GM08714 (cell line): Measurements from ENCODE around the gene FGF5.
"Not testable (repeated sequence)": the region's sequence is repeated elsewhere in the genome, so short reads cannot be mapped to it uniquely, and the experiment has no call there.

Experiments
- H3K4me3 ChIP-seq: fragments of 200-500 bp; sonication (Bioruptor generic); 2 replicates; pipeline ENCODE4 v1.5.1; 2014; ENCODE audit warnings: mild to moderate bottlenecking, low read length, inconsistent platforms
- ZNF274 ChIP-seq: IDR thresholded peaks from 2 replicates; pipeline ENCODE4 v1.6.1; 2012; ENCODE audit warnings: mild to moderate bottlenecking, low read depth, low read length

Gene FGF5

DNA sequence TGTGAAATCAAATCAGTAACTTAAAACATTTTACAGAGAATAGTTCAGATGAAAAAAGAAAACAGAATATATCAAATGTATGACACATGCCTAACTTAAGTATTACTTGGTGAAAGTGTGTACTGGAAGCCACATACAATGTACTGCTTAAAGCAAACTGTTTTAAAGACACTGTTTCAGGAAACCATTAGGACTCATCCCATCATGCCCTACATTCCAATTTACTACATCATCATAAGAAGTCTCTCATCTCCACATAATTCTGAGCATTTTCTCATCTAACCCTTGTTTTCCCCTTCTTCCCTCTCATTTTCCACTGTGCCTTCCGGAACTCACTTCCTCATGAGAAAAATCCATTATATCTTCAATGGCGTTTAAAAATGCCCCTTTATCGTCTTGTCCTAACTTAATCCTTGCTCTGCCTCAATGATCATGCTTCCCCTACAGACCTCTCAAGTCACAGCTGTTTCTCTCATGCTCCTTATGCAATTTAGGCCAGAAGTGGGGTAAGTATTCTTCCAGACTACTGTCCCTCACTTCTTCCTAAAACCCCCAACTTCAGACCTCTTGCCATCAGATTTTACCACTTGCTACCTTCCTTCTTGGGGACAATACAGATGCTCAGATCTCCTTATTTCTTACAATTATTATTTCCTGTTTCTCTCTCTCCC, 26.8 kb upstream of the FGF5 start:
- TF ChIP-seq ZNF274: no peak
- H3K4me3 ChIP-seq: no peak overlapping the region

DNA sequence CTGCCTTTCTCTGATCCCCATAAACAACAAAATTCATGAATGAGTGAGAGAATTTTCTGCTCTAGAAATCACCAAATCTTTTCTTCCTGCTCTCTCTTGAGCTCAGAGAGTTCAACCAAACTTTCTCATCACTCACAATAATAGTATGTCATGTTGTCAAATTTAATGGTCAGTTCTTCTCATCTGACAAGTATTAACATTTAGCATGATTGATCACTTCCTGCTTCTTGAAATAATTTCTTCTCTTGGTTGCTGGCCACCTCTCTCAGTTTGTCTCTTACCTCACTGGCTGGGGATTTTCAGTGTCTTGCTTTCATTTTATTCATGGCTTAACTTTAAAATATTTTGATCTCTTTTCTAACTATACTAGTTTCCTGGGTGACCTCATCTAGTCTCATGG, 25.5 kb upstream of the FGF5 start:
- H3K4me3 ChIP-seq: no peak overlapping the region
- TF ChIP-seq ZNF274: no peak

DNA sequence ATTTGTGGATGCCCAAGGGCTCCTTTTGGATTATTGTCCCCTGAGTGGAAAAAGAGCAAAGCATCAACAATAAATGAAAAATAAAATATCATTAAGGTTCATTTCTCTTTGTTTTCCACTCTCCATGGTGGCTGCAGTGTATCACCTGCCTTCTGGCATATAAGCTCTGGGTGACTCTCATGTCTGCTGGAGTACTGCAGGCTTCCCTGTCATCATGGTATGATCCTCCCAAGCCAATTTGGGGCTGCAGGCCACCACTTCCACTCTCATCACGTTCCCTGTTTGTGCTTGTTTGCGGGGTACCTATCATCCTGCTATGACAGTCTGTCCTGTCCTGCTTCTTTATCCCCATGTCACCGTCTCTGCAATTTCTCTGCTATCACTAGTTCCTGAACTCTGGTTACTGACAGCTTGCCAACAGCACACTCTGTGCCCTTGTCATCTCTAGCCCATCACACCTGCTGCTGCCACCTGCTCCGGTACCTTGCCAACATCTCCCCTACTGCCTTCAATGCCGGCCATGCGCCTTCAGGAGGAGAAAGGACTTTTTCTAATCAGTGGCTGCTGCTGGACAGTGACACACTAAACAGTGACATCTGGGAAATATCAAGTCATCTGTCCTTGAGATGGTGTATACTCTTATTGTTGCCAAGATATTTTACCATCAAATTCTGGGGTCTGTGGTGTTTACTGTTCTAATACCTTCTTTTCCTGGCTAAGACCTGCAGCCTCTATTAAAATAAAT, 23.0 kb upstream of the FGF5 start:
- no peak overlapping the region for H3K4me3 ChIP-seq
- no peak for TF ChIP-seq ZNF274

DNA sequence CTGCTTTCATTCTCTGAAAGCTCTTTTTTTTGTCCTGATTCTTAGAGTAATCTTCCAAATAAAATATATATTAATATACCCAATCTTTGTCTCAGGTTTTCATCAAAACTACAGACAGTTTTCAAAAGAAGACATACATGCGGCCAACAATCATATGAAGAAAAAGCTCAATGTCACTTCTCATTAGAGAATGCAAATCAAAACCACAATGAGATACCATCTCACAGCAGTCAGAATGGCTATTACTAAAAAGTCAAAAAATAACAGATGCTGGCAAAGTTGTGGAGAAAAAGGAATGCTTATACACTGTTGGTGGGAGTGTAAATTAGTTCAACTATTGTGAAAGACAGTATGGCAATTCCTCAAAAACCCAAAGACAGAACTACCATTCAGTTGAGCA, 19.0 kb upstream of the FGF5 start:
- not testable (repeated sequence) for H3K4me3 ChIP-seq

DNA sequence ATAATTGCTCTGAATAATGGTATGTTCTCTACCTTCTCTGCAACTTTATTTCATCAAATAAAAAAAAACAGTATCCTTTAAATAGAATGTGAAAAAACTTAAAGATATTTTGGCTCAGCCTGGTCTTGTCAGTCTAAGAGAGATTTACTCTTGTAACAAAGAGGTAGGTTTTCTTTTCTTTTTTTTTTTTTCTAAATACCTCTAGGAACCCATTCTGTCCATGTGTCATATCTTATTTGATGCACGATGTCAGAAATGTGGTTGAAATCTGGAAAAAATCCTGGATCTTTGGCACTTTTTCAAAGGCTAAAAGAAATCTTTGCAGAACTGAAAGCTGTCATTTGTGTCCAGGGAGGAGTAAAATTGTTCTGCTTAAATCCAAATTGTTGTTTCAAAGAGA, 17.3 kb upstream of the FGF5 start:
- no peak for TF ChIP-seq ZNF274
- H3K4me3 ChIP-seq: no peak overlapping the region

DNA sequence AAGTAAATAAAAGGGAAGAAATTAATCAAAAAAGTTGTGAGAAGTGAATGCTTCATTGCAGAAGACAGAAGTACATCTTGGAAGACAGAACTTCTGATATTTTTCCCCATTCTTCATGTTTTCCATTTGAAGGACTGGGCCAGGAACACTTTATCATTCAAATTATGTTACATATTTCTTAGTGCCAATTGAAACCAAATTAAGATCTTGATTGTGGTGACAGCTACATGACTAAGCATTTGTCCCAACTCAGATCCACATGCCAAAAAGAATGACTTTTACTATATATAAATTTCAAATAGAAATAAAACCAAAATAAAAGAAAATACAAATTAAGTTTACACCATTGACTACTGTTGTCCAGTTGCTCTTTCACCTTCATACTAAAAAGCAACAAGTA, 14.0 kb upstream of the FGF5 start:
- TF ChIP-seq ZNF274: no peak

DNA sequence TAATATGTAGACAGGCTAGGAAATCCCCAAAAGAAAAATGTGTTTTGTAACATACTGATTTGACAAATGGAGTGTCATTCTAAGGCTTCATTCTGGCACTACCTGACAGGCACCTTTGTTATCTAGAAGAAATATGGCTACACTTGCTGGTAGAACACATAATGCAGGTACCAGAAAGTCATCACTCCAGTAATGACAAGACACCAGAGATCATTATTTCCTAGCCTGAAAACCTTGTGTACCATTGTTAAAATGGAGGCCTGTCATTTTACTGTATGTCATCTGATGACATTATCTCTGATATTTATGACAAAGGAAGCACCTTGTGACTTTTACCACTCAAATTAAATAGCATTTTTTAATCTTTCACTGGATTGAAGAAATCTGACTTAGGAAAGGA, 13.5 kb upstream of the FGF5 start:
- H3K4me3 ChIP-seq: no peak overlapping the region
- TF ChIP-seq ZNF274: no peak

More for the DNA sequence above, 14.0 kb upstream of the FGF5 start:
- no peak overlapping the region for H3K4me3 ChIP-seq

DNA sequence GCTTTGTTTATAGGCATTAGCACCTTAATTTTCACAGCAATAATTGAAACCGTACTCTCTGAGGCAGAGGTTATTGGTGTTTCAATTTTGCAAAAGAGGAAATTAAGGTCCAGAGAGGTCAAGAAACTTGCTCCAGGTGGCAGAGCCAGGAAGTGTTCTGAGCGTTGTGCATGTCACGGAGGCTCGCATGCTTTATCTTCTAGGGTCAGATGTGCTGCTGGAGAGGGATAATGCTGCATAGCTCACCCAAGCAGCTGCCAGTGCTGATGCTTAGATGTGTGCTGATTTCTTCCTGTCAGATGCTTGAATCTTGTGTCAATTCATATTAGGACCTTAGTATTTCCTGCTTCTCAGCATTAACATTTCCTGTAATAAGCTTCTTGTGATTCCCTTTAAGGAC, 13.0 kb upstream of the FGF5 start:
- TF ChIP-seq ZNF274: no peak
- H3K4me3 ChIP-seq: no peak overlapping the region

DNA sequence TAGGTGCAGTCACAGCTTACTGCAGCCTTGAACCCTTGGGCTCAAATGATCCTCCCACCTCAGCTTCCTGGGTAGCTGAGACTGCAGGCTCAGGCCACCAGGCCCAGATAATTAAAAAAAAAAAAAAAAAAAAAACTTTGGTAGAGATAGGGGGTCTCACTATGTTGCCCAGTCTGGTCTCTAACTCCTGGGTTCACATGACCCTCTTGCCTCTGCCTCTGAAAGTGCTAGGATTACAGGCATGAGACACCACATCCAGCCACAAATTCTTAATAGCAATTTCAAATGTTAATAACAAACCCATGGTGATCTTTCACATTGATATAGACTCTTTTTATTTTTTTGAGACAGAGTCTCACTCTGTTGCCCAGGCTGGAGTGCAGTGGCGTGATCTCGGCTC, 12.3 kb upstream of the FGF5 start:
- TF ChIP-seq ZNF274: no peak

DNA sequence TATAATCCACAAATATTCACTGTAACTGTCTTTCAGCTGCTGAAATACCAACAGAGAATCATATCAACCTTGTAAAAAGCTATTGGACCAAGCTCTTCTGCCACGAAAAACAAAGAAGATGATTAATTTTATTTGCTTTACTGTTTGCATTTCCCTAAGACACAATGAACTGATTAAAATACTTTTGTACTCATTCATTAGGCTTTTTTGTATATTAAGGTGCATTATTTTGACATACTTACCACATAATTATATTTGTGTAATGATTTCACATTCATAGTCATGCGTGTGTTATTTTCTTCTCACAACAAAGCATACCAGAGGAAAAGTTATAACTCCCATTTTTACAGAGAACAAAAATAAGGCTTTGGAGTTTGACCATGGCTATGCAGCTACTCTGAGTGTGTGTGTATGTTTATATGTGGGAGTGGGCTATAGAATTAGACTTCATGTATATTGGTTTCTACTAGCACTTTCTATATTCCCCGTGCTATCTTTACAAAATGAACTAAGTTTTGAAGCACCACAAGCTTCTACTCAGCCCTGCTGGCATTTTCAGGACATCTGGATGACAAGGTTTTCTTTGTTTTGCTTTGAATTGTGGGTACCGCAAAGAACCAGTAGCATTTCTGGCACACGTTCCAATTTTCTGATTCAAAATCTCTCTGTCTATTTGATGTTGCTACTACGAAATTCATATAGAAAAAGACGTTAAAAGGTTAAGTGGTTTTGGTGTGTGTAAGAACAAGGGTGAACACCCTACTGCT, 11.0 kb upstream of the FGF5 start:
- no peak overlapping the region for H3K4me3 ChIP-seq
- no peak for TF ChIP-seq ZNF274

More for the DNA sequence above, 12.3 kb upstream of the FGF5 start:
- H3K4me3 ChIP-seq: no peak overlapping the region

DNA sequence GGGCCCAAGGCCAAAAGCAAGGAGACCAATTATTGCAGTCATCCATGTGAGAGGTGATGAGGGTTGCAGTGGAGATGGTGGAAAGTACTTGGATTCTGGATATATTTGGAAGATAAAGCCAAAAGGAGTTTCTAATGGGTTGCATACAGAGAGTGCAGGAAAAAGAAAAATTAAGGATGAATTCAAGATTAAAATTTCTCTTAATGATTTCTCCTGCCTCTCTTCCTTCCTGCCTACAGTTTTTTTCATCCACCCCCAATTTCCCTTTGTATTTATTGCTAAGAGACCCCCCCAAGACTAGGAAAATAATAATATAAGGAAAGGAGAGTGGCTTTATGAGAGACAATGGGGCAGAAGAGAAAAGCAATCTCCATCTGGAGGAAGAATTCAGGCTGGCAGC, 8.6 kb upstream of the FGF5 start:
- H3K4me3 ChIP-seq: no peak overlapping the region
- no peak for TF ChIP-seq ZNF274

DNA sequence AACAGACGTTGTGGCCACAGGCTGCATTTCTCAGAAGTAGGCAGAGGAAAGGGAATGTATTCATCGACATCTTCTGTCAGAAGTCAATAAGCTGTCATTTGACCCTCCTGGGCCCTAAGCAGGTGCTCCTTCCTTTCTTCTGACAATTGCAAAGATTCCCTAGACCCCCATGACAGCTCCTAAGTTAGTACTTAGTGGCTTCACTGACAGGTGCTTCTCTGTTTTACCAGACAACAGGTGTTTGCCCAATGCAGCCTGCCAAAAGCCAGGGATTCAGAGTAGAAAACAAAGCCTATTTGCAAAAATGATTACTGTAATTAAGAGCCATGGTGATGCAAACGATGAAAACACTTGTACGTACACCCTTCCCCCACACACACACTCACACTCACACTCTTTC, 7.5 kb upstream of the FGF5 start:
- H3K4me3 ChIP-seq: no peak overlapping the region
- TF ChIP-seq ZNF274: no peak

DNA sequence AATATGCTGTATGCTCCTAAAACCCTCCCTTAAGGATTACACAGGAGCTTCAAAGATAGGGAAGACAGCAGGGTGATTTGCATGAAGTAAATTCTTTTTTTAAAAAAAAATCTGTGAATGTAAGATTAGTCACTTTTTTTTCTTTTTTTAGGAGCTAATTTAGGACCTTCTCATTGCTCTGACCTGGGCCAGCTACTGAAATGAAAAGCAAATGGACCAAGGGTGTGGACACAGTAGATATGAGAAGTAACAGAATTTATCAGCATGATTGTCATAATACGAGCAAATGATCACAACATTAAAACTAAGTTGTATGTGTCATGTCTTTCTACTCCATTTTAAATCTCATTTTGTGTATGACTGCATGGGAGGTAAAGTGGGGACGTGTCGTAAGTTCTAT, 6.6 kb upstream of the FGF5 start:
- no peak overlapping the region for H3K4me3 ChIP-seq
- no peak for TF ChIP-seq ZNF274

DNA sequence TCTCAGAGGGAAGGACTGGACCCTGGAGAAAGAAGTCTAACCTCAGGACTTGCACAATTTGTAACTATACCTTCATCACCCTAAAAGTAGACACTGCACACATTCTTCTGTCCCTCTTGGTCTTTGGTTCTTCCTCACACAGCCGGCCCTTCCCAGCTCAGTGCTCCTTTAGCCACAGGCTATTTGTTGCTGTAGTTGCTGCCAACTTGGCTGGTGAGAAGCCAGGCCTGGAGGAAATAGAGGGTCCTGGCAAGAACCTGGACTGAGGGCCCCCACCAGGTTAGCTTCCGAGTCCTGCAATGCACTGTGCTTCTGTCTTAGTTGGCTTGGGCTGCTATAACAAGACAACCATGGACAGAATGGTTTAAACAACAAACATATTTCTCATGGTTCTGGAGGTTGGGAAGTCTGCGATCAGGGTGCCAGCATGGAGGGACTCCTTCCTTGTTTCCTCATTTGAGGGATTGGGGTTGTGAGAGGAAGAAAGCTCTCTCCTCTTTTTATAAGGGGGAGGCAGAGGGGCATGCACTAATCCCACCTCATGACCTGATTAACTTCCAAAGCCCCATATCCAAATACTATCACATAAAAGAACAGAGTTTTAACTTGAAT, 4.4 kb upstream of the FGF5 start:
- TF ChIP-seq ZNF274: no peak
- no peak overlapping the region for H3K4me3 ChIP-seq
